ENCODE results near the gene TRIM24. TPM values are rescaled to one million over a fixed set of nuclear protein-coding genes. Genes with fewer than 3 reads are reported as not detected.

Gene TRIM24
- total and polyA plus RNA-seq, 10 of the 15 experiments (the other 5 are each of a cell fraction or from before 2014, with no cell fraction given), result 4.6 to 23.5 (median 13.6) TPM

GRCh38 chr7:138579671-138580070, 119.6 kb downstream of the TRIM24 start:
- no peak overlapping the region for H3K27ac ChIP-seq (ENCODE audit: control insufficient read depth, insufficient read depth)

More at GRCh38 chr7:138579671-138580070, 119.6 kb downstream of the TRIM24 start:
- H3K79me2 ChIP-seq (ENCODE audit: control insufficient read depth, insufficient read depth, low read length), result no peaks in the 10 kb centered on the region
- ChIA-PET CTCF (interaction anchor here (1.6 kb wide), 1 partner anchor 159 kb away, joined by 4 read pairs; no protein-coding TSS in a partner anchor), SMC1A (ENCODE audit: uncharacterized antibody, unreplicated experiment) (interaction anchor here (1.5 kb wide), 1 partner anchor 9 kb away, joined by 4 read pairs; no protein-coding TSS in a partner anchor), POLR2A (interaction anchor here (0.6 kb wide), 1 partner anchor 28 kb away, joined by 3 read pairs; no protein-coding TSS in a partner anchor), RAD21 (ENCODE audit: unreplicated experiment) (no interaction called here)
- peaks cover 3 to 12% of the 10 kb centered on the region in 2 experiments; a peak in 2 of 4 replicates for H3K36me3 ChIP-seq (ENCODE audit: control insufficient read depth in 2 of 2, insufficient read depth in 2 of 2, low read length in 1 of 2)
- no peak overlapping the region for H2AFZ ChIP-seq (ENCODE audit: control insufficient read depth, low read depth, low read length)
- no TSS peak for BruUV-seq (replicated peaks)
- H3K9me3 ChIP-seq (replicated peaks; ENCODE audit: control insufficient read depth, insufficient read depth, low read length), result no peaks in the 10 kb centered on the region
- 95% methylated on average over 3 of the region's 3 CpGs for WGBS (ENCODE audit: insufficient coverage, insufficient replicate concordance, low lambda C conversion rate, missing lambda C conversion rate)
- H3K4me1 ChIP-seq (ENCODE audit: control insufficient read depth, insufficient read depth, low read length), result no peaks in the 10 kb centered on the region
- H3K9ac ChIP-seq (ENCODE audit: control insufficient read depth, insufficient read depth, low read length), result no peak overlapping the region
- no peaks in the 10 kb centered on the region for H4K20me1 ChIP-seq (ENCODE audit: control insufficient read depth, insufficient read depth)
- TF ChIP-seq MXI1 (IDR thresholded peaks at IDR 0.05; ENCODE audit: low read depth, low read length), result no peak
- no peak for TF ChIP-seq TAF1 (IDR thresholded peaks at IDR 0.05; ENCODE audit: borderline replicate concordance, low read depth, low read length)
- TF ChIP-seq EGR1 (IDR thresholded peaks at IDR 0.05; ENCODE audit: borderline replicate concordance in 1 of 2, low read depth in 2 of 2, low read length in 2 of 2), result no peak
- TF ChIP-seq ZNF622 (IDR thresholded peaks at IDR 0.05), result no peak
- no peak for TF ChIP-seq BRCA1 (IDR thresholded peaks at IDR 0.05; ENCODE audit: low read depth, low read length)
- TF ChIP-seq RBBP5 (conservative IDR thresholded peaks at IDR 0.05), result no peak
- TF ChIP-seq POLR2AphosphoS5 (IDR thresholded peaks at IDR 0.05; ENCODE audit: low read length), result no peak
- no peak for TF ChIP-seq RB1 (IDR thresholded peaks at IDR 0.05; ENCODE audit: borderline replicate concordance)
- no peak for TF ChIP-seq ZSCAN29 (IDR thresholded peaks at IDR 0.05)
- TF ChIP-seq RUNX3 (IDR thresholded peaks at IDR 0.05; ENCODE audit: low read length), result no peak
- TF ChIP-seq RAD21 (IDR thresholded peaks at IDR 0.05; ENCODE audit: insufficient read depth, low read depth, low read length), result no peak
- TF ChIP-seq SMAD5 (IDR thresholded peaks at IDR 0.05; ENCODE audit: low read depth), result no peak
- no peak for TF ChIP-seq ATF7 (IDR thresholded peaks at IDR 0.05; ENCODE audit: low read depth)
- no peak for TF ChIP-seq SP1 (IDR thresholded peaks at IDR 0.05; ENCODE audit: low read depth, low read length)
- no peak for TF ChIP-seq CBFB (IDR thresholded peaks at IDR 0.05; ENCODE audit: low read depth)
- no peak for TF ChIP-seq IRF5 (IDR thresholded peaks at IDR 0.05; ENCODE audit: borderline replicate concordance)
- no peak for ATAC-seq
- intact Hi-C loops (cut with micrococcal nuclease; ENCODE audit: unreplicated experiment), result no loop called here
- no peaks in the 10 kb centered on the region for H3K27me3 ChIP-seq (replicated peaks in 1 of 2; ENCODE audit: control insufficient read depth in 2 of 2, insufficient read depth in 2 of 2, low read length in 1 of 2)
- no peak overlapping the region for H3K4me2 ChIP-seq (ENCODE audit: control insufficient read depth, insufficient read depth)
- DNase-seq (ENCODE audit: low read depth, low spot score), result no peak
- H3K4me3 ChIP-seq, result no peak overlapping the region
- FAIRE-seq, result no peak
- in situ Hi-C loops (cut with MboI), result no loop called here

All from GM12878 (cell line).